Panc1 (cell line): ENCODE data around the gene CNIH1. TPM values are rescaled to one million over a fixed set of nuclear protein-coding genes. Genes with fewer than 3 reads are reported as not detected.

Experiments used
- ATAC-seq: fragments of 200-7000 bp; cut with Tn5 transposase; 2 replicates; pipeline ENCODE4 v1.9.1; 2020; ENCODE audit warnings: mild to moderate bottlenecking, moderate library complexity
- BruUV-seq: library from RNA; stranded (reverse); fragments of 400-500 nt; replicated peaks from 2 replicates; lab custom pipeline; 2021; lab: Mats Ljungman, UMichigan
- CTCF ChIA-PET: fragments of 300-600 bp; sonication (Branson Sonifier 250); formaldehyde crosslinking; loops from one replicate; lab custom pipeline; 2022; ENCODE audit warnings: antibody characterized with exemption; lab: Charles Lee
- POLR2A ChIA-PET: fragments of 300-600 bp; sonication (Branson Sonifier 250); formaldehyde crosslinking; loops from one replicate; lab custom pipeline; 2022; ENCODE audit warnings: antibody characterized with exemption; lab: Charles Lee
- DNase-seq: peaks from one replicate; pipeline ENCODE4 v3.0.0-alpha.2; 2010; ENCODE audit warnings: low read depth, low spot score
- H3K27ac ChIP-seq: 2 replicates; pipeline ENCODE4 v1.5.1; 2011; ENCODE audit warnings: mild to moderate bottlenecking, low read length, inconsistent platforms
- H3K27me3 ChIP-seq: fragments of 200-500 bp; sonication (Bioruptor generic); 2 replicates; pipeline ENCODE4 v1.6.0; 2014; ENCODE audit warnings: low read length, inconsistent platforms; ENCODE audit not compliant: control insufficient read depth, insufficient read depth
- H3K36me3 ChIP-seq: fragments of 200-500 bp; sonication (Bioruptor generic); 2 replicates; pipeline ENCODE4 v1.5.1; 2014; ENCODE audit warnings: inconsistent platforms, mild to moderate bottlenecking, low read length, moderate library complexity; ENCODE audit not compliant: control insufficient read depth, insufficient read depth
- H3K4me1 ChIP-seq: 2 replicates; pipeline ENCODE4 v1.5.1; 2011; ENCODE audit warnings: inconsistent platforms, mild to moderate bottlenecking, low read length, moderate library complexity; ENCODE audit not compliant: control insufficient read depth, insufficient read depth
- H3K4me3 ChIP-seq, 2 experiments: 2 replicates each; pipeline ENCODE4 v1.5.1; 2011 to 2012; ENCODE audit warnings: low read depth in 2 of 2, low read length in 2 of 2, mild to moderate bottlenecking in 2 of 2, inconsistent platforms in 1 of 2, moderate library complexity in 1 of 2
- H3K9me3 ChIP-seq: fragments of 200-500 bp; sonication (Bioruptor generic); 2 replicates; pipeline ENCODE4 v1.5.1; 2014; ENCODE audit warnings: low read depth, mild to moderate bottlenecking, inconsistent platforms, low read length, moderate library complexity; ENCODE audit not compliant: control insufficient read depth, insufficient read depth
- CTCF ChIP-seq: fragments of 450-650 bp; IDR thresholded peaks from 2 replicates; pipeline ENCODE4 v1.5.1; 2017; ENCODE audit warnings: mild to moderate bottlenecking
- POLR2AphosphoS5 ChIP-seq: IDR thresholded peaks from 2 replicates; pipeline ENCODE4 v1.6.1; 2012; ENCODE audit warnings: mild to moderate bottlenecking, low read depth, low read length, moderate library complexity
- REST ChIP-seq, 2 experiments: IDR thresholded peaks; 2 replicates each; pipeline ENCODE4 v1.6.1; 2011 to 2012; ENCODE audit warnings: low read depth in 2 of 2, control low read depth in 1 of 2, low read length in 1 of 2, mild to moderate bottlenecking in 1 of 2, moderate library complexity in 1 of 2; ENCODE audit not compliant: insufficient read depth in 1 of 2
- SIN3A ChIP-seq: IDR thresholded peaks from 2 replicates; pipeline ENCODE4 v1.6.1; 2012; ENCODE audit warnings: low read depth, mild to moderate bottlenecking, low read length, moderate library complexity, borderline replicate concordance; ENCODE audit not compliant: insufficient read depth
- TCF7L2 ChIP-seq: IDR thresholded peaks from 2 replicates; pipeline ENCODE4 v1.6.1; 2011; ENCODE audit warnings: mild to moderate bottlenecking, low read depth, low read length, inconsistent platforms
- in situ Hi-C: cut with HindIII; loops from 2 replicates; pipeline ENCODE4 v1.10.0; 2016; ENCODE audit warnings: low sequenced_read_pairs, low pct_unique_long_range_greater_than_20kb
- intact Hi-C: fragments of 100-400 bp; cut with micrococcal nuclease; formaldehyde crosslinking; loops from one replicate; pipeline ENCODE4 v1.10.0; 2022; ENCODE audit not compliant: unreplicated experiment
- total RNA-seq: library from RNA; stranded (reverse); gene quantifications from one replicate; pipeline ENCODE4 v1.2.1, GENCODE V29; 2021; ENCODE audit not compliant: unreplicated experiment

CNIH1 gene
- total RNA-seq, 1 experiment from 2014 or later = 83.7 TPM

- DNase-seq (no peak), ATAC-seq (no peak)
- no peak overlapping the region for H3K27ac ChIP-seq
- TF ChIP-seq CTCF = no peak
- CTCF ChIA-PET = no interaction called here
- H3K27me3 ChIP-seq = no peaks in the 10 kb centered on the region
- in situ Hi-C loops = no loop called here
- POLR2A ChIA-PET = no interaction called here
- no peak overlapping the region for H3K4me3 ChIP-seq
- no peaks in the 10 kb centered on the region for H3K4me1 ChIP-seq
- no peaks in the 10 kb centered on the region for H3K36me3 ChIP-seq
- intact Hi-C loops = no loop called here
- no TSS peak for BruUV-seq
- H3K9me3 ChIP-seq = no peaks in the 10 kb centered on the region
These were observed 24.5 kb upstream of the CNIH1 start for GRCh38 chr14:54465654-54466053.

- Histone ChIP-seq H3K27ac (no peak overlapping the region), H3K9me3 (no peaks in the 10 kb centered on the region), H3K27me3 (no peaks in the 10 kb centered on the region), H3K36me3 (no peaks in the 10 kb centered on the region), H3K4me1 (no peaks in the 10 kb centered on the region), H3K4me3 (no peak overlapping the region)
- no TSS peak for BruUV-seq
- ChIA-PET CTCF (interaction anchor here (0.5 to 0.7 kb wide), 2 partner anchors 102 to 1417 kb away, joined by 5 to 6 read pairs; no protein-coding TSS in a partner anchor), POLR2A (no interaction called here)
- in situ Hi-C loops (no loop called here), intact Hi-C loops (no loop called here)
- no peak for DNase-seq
- no peak for ATAC-seq
- TF ChIP-seq POLR2AphosphoS5 = no peak
- TF ChIP-seq CTCF = no peak
- TF ChIP-seq TCF7L2 = no peak
- TF ChIP-seq SIN3A = no peak
- TF ChIP-seq REST (IDR thresholded peaks at IDR 0.05; ENCODE audit: insufficient read depth in 1 of 2, low read depth in 2 of 2, low read length in 1 of 2) = no peak
These were observed 20.9 kb upstream of the CNIH1 start for GRCh38 chr14:54462048-54462447.

- Histone ChIP-seq H3K27me3 (no peaks in the 10 kb centered on the region), H3K4me3 (no peak overlapping the region), H3K9me3 (no peaks in the 10 kb centered on the region), H3K36me3 (no peaks in the 10 kb centered on the region), H3K27ac (no peak overlapping the region), H3K4me1 (no peaks in the 10 kb centered on the region)
- intact Hi-C loops (no loop called here), in situ Hi-C loops (no loop called here)
- ATAC-seq (no peak), DNase-seq (no peak)
- BruUV-seq = no TSS peak
- CTCF ChIA-PET = no interaction called here
- no peak for TF ChIP-seq TCF7L2
- TF ChIP-seq SIN3A = no peak
- TF ChIP-seq REST (IDR thresholded peaks at IDR 0.05; ENCODE audit: insufficient read depth in 1 of 2, low read depth in 2 of 2, low read length in 1 of 2) = no peak
- TF ChIP-seq POLR2AphosphoS5 = no peak
- TF ChIP-seq CTCF = no peak
- POLR2A ChIA-PET = no interaction called here
These were observed 17.9 kb upstream of the CNIH1 start for GRCh38 chr14:54459106-54459505.
